ENCODE measurements around the gene ZMIZ1.
A peak's percentile ranks its signal among the peaks of the same experiment; 100 is the strongest.

Gene ZMIZ1

GRCh38 chr10:79180414-79181221 lies 111.9 kb downstream of the ZMIZ1 start:
- ChIA-PET CTCF (no interaction called here), POLR2A (no interaction called here)
- Histone ChIP-seq H3K4me1 (ENCODE audit: control insufficient read depth, insufficient read depth, low read length) (peaks cover 6% of the 10 kb centered on the region; the same call in 1 of the 2 replicates), H3K36me3 (ENCODE audit: control insufficient read depth in 2 of 2, insufficient read depth in 1 of 2, low read length in 2 of 2) (no peaks in the 10 kb centered on the region), H3K4me3 (ENCODE audit: low read depth, low read length) (no peak overlapping the region), H3K9me3 (ENCODE audit: control insufficient read depth, insufficient read depth, low read depth, low read length) (no peaks in the 10 kb centered on the region), H3K27ac (ENCODE audit: extremely low read depth, low read depth, low read length) (no peak overlapping the region)
- TF ChIP-seq ZNF580 (tag by site-specific recombination; IDR thresholded peaks at IDR 0.05), result no peak
- TF ChIP-seq ZNF677 (tag by site-specific recombination; IDR thresholded peaks at IDR 0.05), result no peak
- TF ChIP-seq, protein P1, sequence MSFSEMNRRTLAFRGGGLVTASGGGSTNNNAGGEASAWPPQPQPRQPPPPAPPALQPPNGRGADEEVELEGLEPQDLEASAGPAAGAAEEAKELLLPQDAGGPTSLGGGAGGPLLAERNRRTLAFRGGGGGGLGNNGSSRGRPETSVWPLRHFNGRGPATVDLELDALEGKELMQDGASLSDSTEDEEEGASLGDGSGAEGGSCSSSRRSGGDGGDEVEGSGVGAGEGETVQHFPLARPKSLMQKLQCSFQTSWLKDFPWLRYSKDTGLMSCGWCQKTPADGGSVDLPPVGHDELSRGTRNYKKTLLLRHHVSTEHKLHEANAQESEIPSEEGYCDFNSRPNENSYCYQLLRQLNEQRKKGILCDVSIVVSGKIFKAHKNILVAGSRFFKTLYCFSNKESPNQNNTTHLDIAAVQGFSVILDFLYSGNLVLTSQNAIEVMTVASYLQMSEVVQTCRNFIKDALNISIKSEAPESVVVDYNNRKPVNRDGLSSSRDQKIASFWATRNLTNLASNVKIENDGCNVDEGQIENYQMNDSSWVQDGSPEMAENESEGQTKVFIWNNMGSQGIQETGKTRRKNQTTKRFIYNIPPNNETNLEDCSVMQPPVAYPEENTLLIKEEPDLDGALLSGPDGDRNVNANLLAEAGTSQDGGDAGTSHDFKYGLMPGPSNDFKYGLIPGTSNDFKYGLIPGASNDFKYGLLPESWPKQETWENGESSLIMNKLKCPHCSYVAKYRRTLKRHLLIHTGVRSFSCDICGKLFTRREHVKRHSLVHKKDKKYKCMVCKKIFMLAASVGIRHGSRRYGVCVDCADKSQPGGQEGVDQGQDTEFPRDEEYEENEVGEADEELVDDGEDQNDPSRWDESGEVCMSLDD (tag by site-specific recombination; IDR thresholded peaks at IDR 0.05), result no peak
- no peak for TF ChIP-seq ZNF311 (tag by site-specific recombination; IDR thresholded peaks at IDR 0.05; ENCODE audit: borderline replicate concordance)
- no peak for TF ChIP-seq ZNF423 (tag by site-specific recombination; IDR thresholded peaks at IDR 0.05)
- peak; percentile 42; the same call in 1 of the 2 replicates for TF ChIP-seq EGR2 (tag by site-specific recombination; IDR thresholded peaks at IDR 0.05; ENCODE audit: low read depth)
- TF ChIP-seq ZNF830 (tag by site-specific recombination; IDR thresholded peaks at IDR 0.05; ENCODE audit: low read depth), result no peak
- TF ChIP-seq FEZF1 (tag by site-specific recombination; IDR thresholded peaks at IDR 0.05), result no peak
- TF ChIP-seq, protein P2, sequence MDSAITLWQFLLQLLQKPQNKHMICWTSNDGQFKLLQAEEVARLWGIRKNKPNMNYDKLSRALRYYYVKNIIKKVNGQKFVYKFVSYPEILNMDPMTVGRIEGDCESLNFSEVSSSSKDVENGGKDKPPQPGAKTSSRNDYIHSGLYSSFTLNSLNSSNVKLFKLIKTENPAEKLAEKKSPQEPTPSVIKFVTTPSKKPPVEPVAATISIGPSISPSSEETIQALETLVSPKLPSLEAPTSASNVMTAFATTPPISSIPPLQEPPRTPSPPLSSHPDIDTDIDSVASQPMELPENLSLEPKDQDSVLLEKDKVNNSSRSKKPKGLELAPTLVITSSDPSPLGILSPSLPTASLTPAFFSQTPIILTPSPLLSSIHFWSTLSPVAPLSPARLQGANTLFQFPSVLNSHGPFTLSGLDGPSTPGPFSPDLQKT (IDR thresholded peaks at IDR 0.05; ENCODE audit: borderline replicate concordance, low read depth, low read length), result no peak
- TF ChIP-seq ZNF248 (tag by site-specific recombination; IDR thresholded peaks at IDR 0.05), result no peak
- TF ChIP-seq ZFHX2 (tag by site-specific recombination; conservative IDR thresholded peaks at IDR 0.05), result peak; percentile 53
- no peak for TF ChIP-seq ZBTB26 (tag by site-specific recombination; optimal IDR thresholded peaks at IDR 0.05)
- no peak for TF ChIP-seq ZFP3 (tag by site-specific recombination; IDR thresholded peaks at IDR 0.05; ENCODE audit: low read depth)
- TF ChIP-seq ZNF768 (tag by site-specific recombination; IDR thresholded peaks at IDR 0.05), result no peak
- TF ChIP-seq PRDM10 (tag by site-specific recombination; IDR thresholded peaks at IDR 0.05), result peak; percentile 61
- no peak for TF ChIP-seq SETDB1 (IDR thresholded peaks at IDR 0.05; ENCODE audit: insufficient read length, low read length)

All from HEK293 (cell line).